Activated CD8-positive, alpha-beta T cell treated with anti-CD3 and anti-CD28 coated beads, Interleukin-2, amount 10 ng/mL, durations not matched to agents 7 days and 5 days (primary cell): ENCODE measurements around the gene KAZALD1. TPM values are rescaled to one million over a fixed set of nuclear protein-coding genes. Genes with fewer than 3 reads are reported as not detected.

ENCODE experiments used
- ATAC-seq: fragments of 150-1000 bp; cut with Tn5 transposase; one replicate; pipeline ENCODE4 v1.10.0; 2021; ENCODE audit warnings: moderate library complexity
- CTCF ChIA-PET: fragments of 350-600 bp; sonication (Branson Sonifier 250); formaldehyde crosslinking; loops from one replicate; lab custom pipeline; 2021; ENCODE audit warnings: antibody characterized with exemption; lab: Charles Lee
- POLR2A ChIA-PET: fragments of 350-600 bp; sonication (Branson Sonifier 250); formaldehyde crosslinking; loops from one replicate; lab custom pipeline; 2021; ENCODE audit warnings: antibody characterized with exemption; lab: Charles Lee
- DNase-seq: peaks from one replicate; pipeline ENCODE4 v3.0.0-alpha.2; 2020
- H3K27ac Mint-ChIP-seq: one replicate; pipeline ENCODE4 v1.8.0; 2021; ENCODE audit warnings: mild to moderate bottlenecking, mixed read lengths
- H3K27me3 Mint-ChIP-seq: one replicate; pipeline ENCODE4 v1.8.0; 2021; ENCODE audit warnings: low read depth, mixed read lengths
- H3K36me3 Mint-ChIP-seq: one replicate; pipeline ENCODE4 v1.8.0; 2021; ENCODE audit warnings: low read depth, mixed read lengths
- H3K4me1 Mint-ChIP-seq: one replicate; pipeline ENCODE4 v1.8.0; 2021; ENCODE audit warnings: low read depth, mixed read lengths
- H3K4me3 Mint-ChIP-seq: one replicate; pipeline ENCODE4 v1.8.0; 2021; ENCODE audit warnings: mild to moderate bottlenecking, mixed read lengths
- H3K9me3 Mint-ChIP-seq: one replicate; pipeline ENCODE4 v1.8.0; 2022; ENCODE audit warnings: mixed read lengths; ENCODE audit not compliant: insufficient read depth
- total RNA-seq, 2 experiments: library from RNA; stranded (reverse); gene quantifications; one replicate each; pipeline ENCODE4 v1.2.3, GENCODE V29; 2021

KAZALD1 gene
- total RNA-seq, 2 experiments from 2014 or later, result 0.18 TPM; not detected in 1

GRCh38 chr10:101052285-101052684, 9.5 kb upstream of the KAZALD1 start:
- ChIA-PET POLR2A (no interaction called here), CTCF (interaction anchor here (1.3 to 9.3 kb wide), 10 partner anchors 10 to 90 kb away, joined by 3 to 221 read pairs (median 17); partner anchors contain the start of genes KAZALD1, PDZD7 and SFXN3)
- Mint-ChIP-seq H3K4me1 (peaks cover 38% of the 10 kb centered on the region), H3K27me3 (peaks cover 36% of the 10 kb centered on the region), H3K4me3 (no peak overlapping the region), H3K36me3 (peaks cover 19% of the 10 kb centered on the region), H3K27ac (no peak overlapping the region), H3K9me3 (no peaks in the 10 kb centered on the region)
- no peak for ATAC-seq
- DNase-seq, result no peak

- H3K36me3 Mint-ChIP-seq, result peaks cover 20% of the 10 kb centered on the region
- no peak for ATAC-seq
- no peaks in the 10 kb centered on the region for H3K9me3 Mint-ChIP-seq
- ChIA-PET POLR2A (no interaction called here), CTCF (interaction anchor here (1.4 to 9.3 kb wide), 2 partner anchors 10 to 12 kb away, joined by 5 to 221 read pairs; partner anchors contain the start of gene KAZALD1)
- no peak for DNase-seq
- H3K4me1 Mint-ChIP-seq, result peaks cover 42% of the 10 kb centered on the region
- H3K4me3 Mint-ChIP-seq, result no peak overlapping the region
- H3K27me3 Mint-ChIP-seq, result peaks cover 25% of the 10 kb centered on the region
- H3K27ac Mint-ChIP-seq, result no peak overlapping the region
These were observed 8.3 kb upstream of the KAZALD1 start for GRCh38 chr10:101053516-101053915.

GRCh38 chr10:101054351-101054750, 7.4 kb upstream of the KAZALD1 start:
- ATAC-seq (no peak), DNase-seq (no peak)
- CTCF ChIA-PET, result interaction anchor here (1.4 kb wide), 1 partner anchor 13 kb away, joined by 5 read pairs; no protein-coding TSS in a partner anchor
- Mint-ChIP-seq H3K36me3 (peaks cover 23% of the 10 kb centered on the region), H3K4me1 (peaks cover 46% of the 10 kb centered on the region), H3K27me3 (peaks cover 16% of the 10 kb centered on the region), H3K4me3 (no peak overlapping the region), H3K9me3 (no peaks in the 10 kb centered on the region), H3K27ac (no peak overlapping the region)
- POLR2A ChIA-PET, result no interaction called here

DNA sequence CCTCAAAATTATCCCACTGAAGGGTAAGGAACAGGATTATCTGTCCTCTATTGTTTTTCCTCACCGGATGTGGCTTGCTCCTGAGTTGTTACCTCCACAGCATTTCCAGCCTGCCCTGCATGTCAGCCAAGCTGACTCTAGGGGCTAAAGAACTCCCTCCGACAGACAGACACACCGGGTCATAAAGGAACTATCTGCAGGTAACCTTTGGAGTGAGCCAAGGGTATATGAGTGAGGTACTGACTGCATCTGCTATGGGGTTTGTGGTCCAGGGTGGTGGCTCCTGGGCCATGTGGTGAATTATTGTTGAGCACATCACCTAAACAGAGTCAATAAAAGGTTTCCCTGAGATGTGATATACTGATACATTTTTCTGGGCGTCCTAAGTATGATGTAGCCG, 6.9 kb upstream of the KAZALD1 start:
- DNase-seq (no peak), ATAC-seq (no peak)
- Mint-ChIP-seq H3K4me3 (no peak overlapping the region), H3K36me3 (peaks cover 26% of the 10 kb centered on the region), H3K4me1 (peaks cover 48% of the 10 kb centered on the region), H3K9me3 (no peaks in the 10 kb centered on the region), H3K27ac (no peak overlapping the region), H3K27me3 (peaks cover 11% of the 10 kb centered on the region)
- ChIA-PET CTCF (interaction anchor here (0.9 to 5.9 kb wide), 5 partner anchors 12 to 87 kb away, joined by 3 to 56 read pairs (median 7); no protein-coding TSS in a partner anchor), POLR2A (interaction anchor here (0.9 to 1.2 kb wide), 2 partner anchors 12 to 58 kb away, joined by 3 to 6 read pairs; no protein-coding TSS in a partner anchor)

DNA sequence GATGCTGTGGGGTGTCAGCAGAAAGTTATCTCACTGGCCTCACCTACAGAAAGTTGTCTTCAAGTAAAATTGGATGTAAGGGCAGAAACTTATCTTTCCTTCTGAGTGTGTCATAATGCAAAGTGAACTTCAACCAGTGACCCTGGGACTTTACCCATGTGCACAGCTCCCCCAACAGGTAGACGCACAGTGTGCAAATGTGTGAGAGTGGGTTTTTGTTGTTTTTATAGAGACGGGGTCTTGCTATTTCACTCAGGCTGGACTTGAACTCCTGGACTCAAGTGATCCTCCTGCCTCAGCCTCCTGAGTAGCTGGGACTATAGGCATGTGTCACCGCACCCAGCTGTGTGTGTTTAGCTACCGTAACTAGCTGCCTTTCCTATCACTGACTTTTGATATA, 6.4 kb upstream of the KAZALD1 start:
- H3K27me3 Mint-ChIP-seq, result peaks cover 6% of the 10 kb centered on the region
- H3K4me1 Mint-ChIP-seq, result peaks cover 45% of the 10 kb centered on the region
- no peaks in the 10 kb centered on the region for H3K9me3 Mint-ChIP-seq
- H3K36me3 Mint-ChIP-seq, result peaks cover 26% of the 10 kb centered on the region
- ChIA-PET CTCF (interaction anchor here (0.8 to 5.9 kb wide), 6 partner anchors 13 to 87 kb away, joined by 3 to 56 read pairs (median 6); no protein-coding TSS in a partner anchor), POLR2A (interaction anchor here (0.9 to 1.2 kb wide), 2 partner anchors 13 to 58 kb away, joined by 3 to 6 read pairs; no protein-coding TSS in a partner anchor)
- no peak for DNase-seq
- ATAC-seq, result no peak
- no peak overlapping the region for H3K27ac Mint-ChIP-seq
- no peak overlapping the region for H3K4me3 Mint-ChIP-seq

- Mint-ChIP-seq H3K27me3 (no peaks in the 10 kb centered on the region), H3K9me3 (no peaks in the 10 kb centered on the region), H3K36me3 (peaks cover 26% of the 10 kb centered on the region), H3K4me3 (no peak overlapping the region), H3K27ac (no peak overlapping the region), H3K4me1 (peaks cover 40% of the 10 kb centered on the region)
- ChIA-PET CTCF (interaction anchor here (1.3 to 15.1 kb wide), 5 partner anchors 8 to 85 kb away, joined by 7 to 221 read pairs (median 41); no protein-coding TSS in a partner anchor), POLR2A (no interaction called here)
- no peak for DNase-seq
- ATAC-seq, result no peak
These were observed 5.2 kb upstream of the KAZALD1 start for GRCh38 chr10:101056365-101057151.

- DNase-seq (peak; percentile 93), ATAC-seq (peak; percentile 75)
- Mint-ChIP-seq H3K27me3 (peaks cover 23% of the 10 kb centered on the region), H3K27ac (peak overlapping the region; percentile 96), H3K36me3 (peaks cover 18% of the 10 kb centered on the region), H3K4me3 (peak overlapping the region; percentile 88), H3K9me3 (no peaks in the 10 kb centered on the region), H3K4me1 (peaks cover 47% of the 10 kb centered on the region)
- ChIA-PET POLR2A (interaction anchor here (0.7 to 1.1 kb wide), 4 partner anchors 9 to 25 kb away, joined by 3 to 4 read pairs (median 4); no protein-coding TSS in a partner anchor), CTCF (interaction anchor here (0.7 to 15.1 kb wide), 14 partner anchors 8 to 83 kb away, joined by 3 to 235 read pairs (median 8); no protein-coding TSS in a partner anchor)
These were observed 1.5 kb upstream of the KAZALD1 start for GRCh38 chr10:101060036-101060950.

DNA sequence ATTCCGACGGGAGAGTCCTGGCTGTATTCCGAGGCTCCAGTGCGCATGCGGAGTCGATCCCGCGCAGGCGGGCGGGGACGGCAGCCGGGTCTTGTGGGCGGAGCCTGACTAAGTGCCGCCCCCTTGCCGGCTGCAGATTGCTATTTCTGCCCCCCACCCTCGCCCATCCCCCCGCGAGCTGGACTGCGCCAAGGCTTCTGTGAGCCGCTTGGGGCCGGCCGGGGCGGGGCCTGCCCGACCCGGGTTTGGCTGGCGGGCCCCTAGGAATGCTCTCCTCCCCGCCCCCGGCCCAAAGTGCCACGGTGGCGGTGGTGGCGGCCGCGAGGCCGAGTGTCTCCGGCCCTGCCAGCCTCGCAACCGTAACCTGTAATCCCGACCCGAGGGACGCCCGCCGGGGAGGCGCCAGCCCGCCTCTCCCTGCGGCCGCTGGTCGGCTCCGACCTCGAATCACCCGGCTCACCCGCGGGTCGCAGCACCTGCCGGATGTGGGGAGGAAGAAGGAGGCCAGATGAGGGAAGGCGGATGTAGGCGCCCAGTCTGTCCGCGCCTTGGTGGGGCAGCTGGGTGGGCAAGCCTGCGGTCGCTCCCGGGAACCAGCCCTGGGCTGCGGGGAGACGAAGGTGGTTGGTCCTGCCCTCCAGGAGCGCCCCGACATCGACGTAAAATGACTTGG, 702 bp upstream of the KAZALD1 start:
- ChIA-PET POLR2A (interaction anchor here (0.7 to 1.2 kb wide), 4 partner anchors 13 to 32 kb away, joined by 3 to 7 read pairs (median 4); no protein-coding TSS in a partner anchor), CTCF (interaction anchor here (0.7 to 15.1 kb wide), 18 partner anchors 7 to 82 kb away, joined by 3 to 235 read pairs (median 7); no protein-coding TSS in a partner anchor)
- peak; percentile 71 for ATAC-seq
- Mint-ChIP-seq H3K4me3 (peak overlapping the region; percentile 88), H3K4me1 (peaks cover 52% of the 10 kb centered on the region), H3K36me3 (peaks cover 13% of the 10 kb centered on the region), H3K9me3 (no peaks in the 10 kb centered on the region), H3K27me3 (peaks cover 31% of the 10 kb centered on the region), H3K27ac (peak overlapping the region; percentile 96)
- DNase-seq, result peak; percentile 93

- ChIA-PET CTCF (interaction anchor here (0.7 to 15.1 kb wide), 9 partner anchors 12 to 65 kb away, joined by 3 to 235 read pairs (median 7); partner anchors contain the start of genes PDZD7 and SFXN3), POLR2A (interaction anchor here (1.2 kb wide), 2 partner anchors 12 to 19 kb away, joined by 3 to 7 read pairs; no protein-coding TSS in a partner anchor)
- ATAC-seq (peak; percentile 32), DNase-seq (peak; percentile 49)
- H3K4me3 Mint-ChIP-seq, result peak overlapping the region; percentile 56
- peak overlapping the region; percentile 72 for H3K27ac Mint-ChIP-seq
- peaks cover 44% of the 10 kb centered on the region for H3K27me3 Mint-ChIP-seq
- no peaks in the 10 kb centered on the region for H3K9me3 Mint-ChIP-seq
- H3K4me1 Mint-ChIP-seq, result peaks cover 57% of the 10 kb centered on the region
- H3K36me3 Mint-ChIP-seq, result peaks cover 8% of the 10 kb centered on the region
These were observed 652 bp downstream of the KAZALD1 start for GRCh38 chr10:101062232-101063049.
